SK-N-DZ (cell line): ENCODE results near the gene MISP3.

Experiments
- DNase-seq: peaks from one replicate; pipeline ENCODE4 v3.0.0-alpha.2; 2015; ENCODE audit warnings: low spot score

Gene MISP3

DNA sequence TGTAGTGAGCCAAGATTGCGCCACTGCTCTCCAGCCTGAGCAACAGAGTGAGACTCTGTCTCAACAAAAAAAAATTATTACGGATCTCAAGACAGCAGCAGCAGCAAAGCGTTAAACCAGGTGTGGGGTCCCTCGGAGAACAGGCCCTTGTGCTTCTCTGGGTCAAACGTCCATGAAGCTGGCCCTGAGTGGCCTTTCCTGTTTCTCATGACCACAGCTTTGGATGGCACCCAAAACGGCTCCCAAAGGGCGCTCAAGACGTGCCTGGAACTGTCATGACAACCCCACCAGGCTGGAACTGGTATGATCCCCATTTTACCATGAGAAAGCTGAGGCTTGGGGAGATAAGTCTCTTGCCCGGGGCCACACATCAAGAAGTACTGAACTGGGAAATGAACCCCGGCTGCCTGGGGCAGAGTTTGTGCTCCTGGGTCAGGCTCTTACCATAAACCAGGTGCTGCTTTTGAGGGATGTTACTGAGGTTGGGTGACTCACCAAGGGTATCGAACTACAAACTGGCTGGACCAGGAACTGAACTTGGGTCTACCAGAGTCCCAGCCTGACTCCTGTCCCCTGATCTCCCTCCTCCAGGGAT, 29.6 kb downstream of the MISP3 start:
- DNase-seq: no peak

DNA sequence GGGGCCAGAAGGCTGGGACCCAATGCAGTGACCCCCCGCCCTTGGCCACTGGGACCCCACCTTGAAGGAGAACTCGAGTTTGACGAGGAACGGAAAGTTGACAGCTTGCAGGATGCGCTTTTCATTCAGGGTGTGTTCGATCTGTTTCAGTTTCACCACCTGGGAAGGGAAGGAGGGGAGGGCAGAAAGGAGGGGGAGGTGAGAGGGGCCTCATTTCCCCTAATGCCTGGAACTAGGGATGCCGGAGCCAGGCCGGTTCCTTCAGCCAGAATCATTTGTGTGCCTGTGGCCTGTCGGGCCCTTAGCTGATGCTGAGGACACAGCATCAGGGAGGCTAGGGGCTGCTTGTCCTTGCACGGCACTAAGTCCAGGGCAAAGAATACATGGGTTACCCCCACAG, 30.2 kb downstream of the MISP3 start:
- no peak for DNase-seq

DNA sequence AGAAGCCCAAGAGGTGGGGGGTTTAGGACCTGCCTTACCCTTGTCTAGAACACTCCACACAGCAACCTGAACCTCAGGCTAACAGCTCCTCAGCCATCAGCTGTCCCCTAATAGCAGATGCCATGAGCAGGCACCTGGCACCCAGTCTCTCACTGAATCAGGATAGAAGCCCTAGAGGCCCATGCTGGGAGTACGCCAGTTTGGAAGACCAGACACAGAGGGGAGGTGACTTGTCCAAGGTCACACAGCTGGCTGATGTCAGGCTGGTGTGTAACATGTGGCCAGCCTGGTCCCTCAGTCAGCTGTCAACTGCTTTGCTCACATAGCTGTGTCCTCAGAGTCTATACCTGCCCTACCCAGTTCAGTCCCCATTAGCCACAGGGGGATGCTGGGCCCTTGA, 30.7 kb downstream of the MISP3 start:
- no peak for DNase-seq

DNA sequence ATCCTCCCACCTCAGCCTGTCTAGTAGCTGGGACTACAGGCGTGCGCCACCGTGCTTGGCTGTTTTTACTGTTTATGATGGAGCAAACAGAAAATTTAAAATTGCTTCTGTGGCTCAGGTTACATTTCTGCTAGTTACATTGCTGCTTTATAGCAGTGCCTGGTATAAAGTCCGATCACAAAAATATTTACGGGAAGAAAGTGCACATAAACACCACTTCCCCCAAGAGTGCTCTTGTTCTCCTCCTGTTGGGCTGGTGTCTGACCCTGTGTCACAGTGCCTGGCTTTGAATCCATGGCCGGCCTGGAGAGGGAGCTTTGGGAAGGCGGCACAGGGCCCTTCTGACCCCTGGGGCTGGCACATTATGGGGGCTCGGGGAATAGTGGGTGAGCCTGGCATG, 33.1 kb downstream of the MISP3 start:
- no peak for DNase-seq

DNA sequence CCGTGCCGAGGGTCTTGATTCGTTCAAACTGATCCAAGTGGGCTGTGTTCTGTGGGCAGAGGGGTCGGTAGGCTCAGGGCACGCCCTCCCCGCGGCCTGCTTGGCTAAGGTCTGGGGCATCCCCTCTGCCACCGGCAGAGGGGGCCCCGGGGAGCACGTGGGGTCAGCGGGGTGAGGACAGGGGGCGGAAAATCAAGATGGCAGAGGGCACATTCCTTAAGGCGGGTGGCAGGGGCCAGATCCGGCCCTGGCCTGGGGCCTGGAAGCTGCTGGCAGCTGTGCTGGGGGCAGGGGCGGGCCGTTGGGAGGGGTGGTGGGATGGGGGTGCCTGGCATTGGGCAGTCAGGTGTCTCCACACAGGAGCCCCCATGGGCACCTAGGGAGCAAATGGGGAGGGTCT, 34.3 kb downstream of the MISP3 start:
- DNase-seq: no peak

DNA sequence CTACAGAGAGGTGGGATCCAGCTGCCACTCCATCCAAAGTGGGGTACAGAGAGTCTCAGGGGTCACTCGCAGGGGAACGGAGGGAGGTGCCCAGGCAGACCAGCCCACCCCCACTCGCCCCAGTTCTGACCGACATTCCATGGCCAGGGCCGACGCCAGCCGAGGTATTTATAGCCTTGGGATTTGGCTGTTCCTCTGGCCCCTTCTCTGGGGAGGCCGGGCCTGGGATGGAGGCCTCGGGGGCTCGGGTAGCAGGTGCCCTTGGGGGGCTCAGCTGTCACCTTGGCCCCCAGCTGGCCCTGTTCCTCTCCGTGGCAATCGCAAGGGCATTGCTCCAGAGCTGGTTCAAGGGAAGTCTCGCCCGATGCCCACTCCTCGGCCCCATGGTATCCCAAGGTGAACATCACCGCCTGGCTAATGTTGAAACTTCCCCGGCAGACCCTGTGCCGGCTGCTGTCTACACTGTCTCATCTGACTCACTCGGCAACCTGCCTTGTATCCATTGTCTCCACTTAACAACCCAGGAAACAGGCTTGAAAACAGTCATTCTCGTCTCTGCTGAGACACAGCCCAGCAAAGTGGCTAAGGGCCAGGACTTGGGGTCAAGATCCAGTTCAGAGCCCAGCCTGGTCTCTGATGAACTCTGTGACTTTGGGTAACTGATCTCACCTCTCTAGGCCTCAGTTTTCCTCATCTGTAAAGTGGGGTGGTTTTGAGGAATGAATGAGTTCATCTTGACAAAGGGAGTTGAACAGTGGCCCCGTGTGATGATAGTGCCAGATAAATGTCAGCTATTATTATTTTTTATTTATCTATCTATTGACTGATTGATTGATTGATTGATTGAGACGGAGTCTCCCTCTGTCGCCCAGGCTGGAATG, 35.2 kb downstream of the MISP3 start:
- DNase-seq: no peak

DNA sequence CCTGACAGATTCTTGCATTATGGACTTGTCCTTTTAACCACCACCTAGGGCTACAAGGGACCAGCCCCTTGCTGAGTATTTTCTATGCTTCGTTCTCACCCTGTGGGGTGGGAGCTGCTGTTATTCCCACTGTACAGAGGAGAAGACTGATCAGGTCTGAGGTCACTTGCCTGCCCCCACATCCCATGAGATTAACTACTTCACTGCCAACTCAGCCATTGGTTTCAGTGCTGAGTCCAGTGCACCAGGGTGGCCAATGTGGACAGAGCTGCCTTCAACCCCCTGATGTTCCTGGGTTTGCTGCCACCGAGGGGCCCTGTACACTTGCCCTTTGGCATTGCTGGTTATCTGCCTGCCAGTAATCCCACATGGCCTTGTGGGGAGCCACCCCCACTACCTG, 38.1 kb downstream of the MISP3 start:
- no peak for DNase-seq

DNA sequence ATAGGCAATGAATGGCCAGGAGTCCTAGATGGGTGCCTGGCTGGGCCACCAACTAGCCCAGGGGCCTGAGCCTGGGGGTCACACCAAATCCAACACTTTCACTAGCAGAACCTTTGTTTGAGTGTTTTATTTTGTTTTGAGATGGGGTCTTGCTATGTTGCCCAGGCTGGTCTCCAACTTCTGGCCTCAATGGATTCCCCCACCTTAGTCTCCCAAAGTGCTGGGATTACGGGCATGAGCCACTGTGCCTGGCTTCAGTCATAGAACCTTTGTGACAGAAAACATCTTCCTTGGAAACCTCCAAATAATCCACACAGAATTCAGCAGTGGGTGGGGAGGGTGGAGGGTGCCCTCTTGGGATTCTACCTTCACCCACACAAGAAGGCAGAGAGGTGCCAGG, 38.9 kb downstream of the MISP3 start:
- DNase-seq: no peak

DNA sequence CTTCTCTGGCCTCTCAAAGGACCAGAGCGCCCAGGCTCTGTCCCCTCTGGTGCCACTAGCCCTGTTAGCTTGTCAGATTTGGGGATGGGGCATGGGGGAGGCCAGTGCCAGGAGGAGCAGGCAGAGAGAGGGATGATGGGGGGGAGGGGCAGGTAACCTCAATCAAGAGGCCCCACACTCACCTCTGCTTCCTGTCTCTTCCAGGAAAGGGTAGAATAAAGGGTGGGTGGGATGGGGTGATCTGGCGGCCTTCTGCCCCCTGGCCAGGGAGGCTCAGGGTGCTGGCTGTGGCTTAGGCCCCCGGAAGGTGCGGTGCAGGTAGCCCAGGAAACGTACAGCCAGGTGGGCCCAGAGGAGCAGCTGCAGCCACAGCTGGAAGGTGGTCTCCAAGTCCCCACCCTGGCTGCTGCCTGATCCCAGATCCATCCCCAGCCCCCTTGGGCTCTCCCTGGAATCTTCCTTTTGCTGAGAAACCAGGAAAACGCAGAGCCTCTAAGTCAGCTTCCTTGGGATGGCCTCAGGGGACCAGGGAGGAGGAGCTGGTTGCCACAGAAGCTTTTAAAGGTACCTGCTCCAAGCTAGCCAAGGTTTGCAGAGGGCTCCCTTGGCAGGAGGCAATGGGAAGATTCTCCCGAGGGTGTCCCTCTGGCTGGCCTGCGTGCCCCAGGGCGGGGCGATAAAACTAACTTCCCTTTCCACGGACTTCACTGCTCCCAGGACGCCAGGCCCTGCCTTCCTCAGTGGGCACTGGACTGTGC, 39.6 kb downstream of the MISP3 start:
- no peak for DNase-seq

DNA sequence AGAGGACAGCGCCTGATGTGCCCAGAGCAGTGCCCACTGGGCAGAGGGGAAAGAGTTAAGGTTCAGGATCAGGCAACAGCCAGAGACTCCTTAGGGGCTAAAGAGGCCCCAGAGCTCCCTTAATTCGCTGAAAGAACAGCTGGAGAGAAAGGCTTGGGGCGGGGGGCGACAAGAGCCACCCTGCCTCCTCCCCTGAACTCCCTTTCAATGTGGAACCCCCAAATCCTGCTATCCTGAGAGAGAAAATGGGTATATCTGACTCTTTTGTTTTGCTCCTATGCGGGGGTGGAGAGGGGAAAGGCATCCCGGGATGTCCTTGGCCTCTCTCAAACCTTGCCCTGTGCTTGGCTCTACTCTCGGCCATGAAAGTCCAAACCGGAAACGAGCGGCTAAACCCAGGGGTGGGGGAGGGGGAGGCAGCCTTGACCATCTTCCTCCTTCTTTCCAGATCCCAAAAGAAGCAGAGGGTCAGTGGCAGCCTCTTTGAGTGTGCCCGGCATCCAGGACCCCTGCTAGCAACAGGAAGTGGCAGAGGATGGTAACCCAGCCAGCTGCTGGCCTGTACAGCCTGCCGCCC, 40.3 kb downstream of the MISP3 start:
- DNase-seq: no peak

DNA sequence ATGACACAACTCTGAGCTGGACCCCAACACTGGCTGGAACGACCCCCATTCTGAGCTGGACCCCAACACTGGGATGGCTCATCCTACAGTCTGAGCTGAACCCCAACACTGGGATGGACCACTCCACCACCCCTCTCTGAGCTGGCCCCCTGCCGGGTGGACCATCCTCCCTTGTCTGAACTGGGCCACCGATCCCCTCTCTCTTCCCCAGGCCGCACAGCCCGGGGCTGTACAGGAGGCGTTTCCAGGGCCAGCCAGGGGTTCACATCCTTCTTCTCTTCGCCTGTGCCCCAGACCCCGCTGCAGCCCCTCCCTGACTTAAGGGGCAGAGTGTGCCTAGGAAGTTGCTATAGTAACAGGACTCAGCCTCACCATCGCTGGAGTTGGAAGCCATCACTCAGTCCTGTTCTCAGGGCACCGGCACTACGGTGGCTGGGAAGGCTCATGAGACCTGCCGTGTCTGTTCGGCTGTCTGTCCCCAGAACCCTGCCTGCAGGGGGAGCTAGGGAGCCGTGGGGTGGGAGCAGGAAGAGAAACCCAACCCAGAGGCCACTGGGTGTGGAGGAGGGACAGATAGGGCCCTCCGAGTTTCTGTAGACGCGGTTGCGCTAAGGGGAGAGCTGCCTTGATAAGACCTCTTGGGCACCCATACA, 41.3 kb downstream of the MISP3 start:
- no peak for DNase-seq

DNA sequence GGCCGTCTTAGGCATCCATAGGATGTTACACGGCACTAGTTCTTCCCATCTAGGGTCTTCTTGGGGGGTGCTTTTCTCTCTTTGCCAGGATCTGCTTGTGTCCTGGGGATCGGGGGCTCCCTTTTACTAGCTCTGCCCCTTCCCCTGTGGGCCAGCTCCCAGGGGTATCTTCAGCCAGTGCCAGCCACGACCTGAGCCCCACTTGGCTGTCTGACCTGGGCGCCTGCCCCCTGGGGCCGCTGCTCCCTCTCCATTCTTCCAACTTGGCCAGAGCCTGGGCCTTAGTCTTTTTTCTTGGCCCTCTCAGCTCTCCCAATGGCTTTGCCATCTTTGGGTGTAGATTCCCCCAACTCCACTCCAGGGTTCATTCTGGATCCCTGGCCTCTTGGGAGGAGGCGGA, 41.9 kb downstream of the MISP3 start:
- no peak for DNase-seq

DNA sequence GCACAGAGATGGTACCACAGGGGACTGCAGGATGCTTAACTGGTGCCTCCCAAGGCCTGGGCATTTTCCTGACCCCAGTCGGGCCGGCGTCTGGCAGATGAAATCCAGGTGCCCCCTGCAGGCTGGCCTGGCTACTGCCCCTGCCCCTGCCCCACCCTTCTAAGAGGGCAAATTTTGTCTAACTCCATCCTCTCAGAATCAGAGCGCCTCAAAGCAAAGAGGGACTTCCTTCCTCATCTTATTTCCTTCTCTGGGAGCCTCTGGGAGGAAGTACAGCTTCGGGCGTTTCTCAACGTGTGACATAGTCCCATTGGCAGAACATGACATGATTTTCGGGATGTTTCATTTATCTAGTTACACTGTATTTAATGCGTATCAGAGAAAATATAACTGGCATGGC, 42.3 kb downstream of the MISP3 start:
- no peak for DNase-seq

DNA sequence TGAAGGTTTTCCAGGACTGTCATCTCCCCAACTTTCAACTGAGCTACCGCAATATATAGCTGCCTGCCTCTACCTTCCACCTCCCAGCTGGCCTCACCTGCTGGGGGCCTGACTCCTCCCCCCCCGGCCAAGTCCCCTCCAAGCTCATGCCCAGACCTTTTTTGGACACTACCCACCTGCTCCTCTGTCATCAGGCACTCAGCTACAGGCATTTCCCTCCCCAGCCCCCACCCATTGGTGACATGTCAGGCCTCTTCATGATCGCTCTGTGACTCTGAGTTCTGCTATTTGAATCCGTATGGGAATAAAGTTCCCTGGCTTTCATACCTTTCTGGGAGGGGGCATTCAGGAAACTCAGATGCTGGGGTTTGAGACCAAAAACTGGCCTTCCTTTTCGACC, 43.2 kb downstream of the MISP3 start:
- no peak for DNase-seq

DNA sequence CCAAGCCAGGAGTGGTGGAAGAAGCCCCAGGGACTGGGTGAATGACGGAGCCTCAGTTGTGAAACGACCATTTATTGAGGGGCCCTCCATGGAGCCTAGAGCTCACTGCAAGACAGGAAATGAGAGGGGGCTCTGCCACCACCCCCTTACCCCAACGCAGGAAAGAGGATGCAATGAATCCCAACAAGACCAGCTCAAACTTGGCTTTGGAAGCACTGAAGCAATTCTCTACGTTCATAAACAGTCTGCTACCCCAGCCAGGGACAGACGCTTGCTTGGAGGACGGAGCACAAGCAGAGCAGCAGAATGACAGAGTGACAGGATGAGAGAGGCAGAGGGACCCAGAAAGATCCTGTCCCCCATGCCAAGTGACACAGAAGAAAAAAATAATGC, 43.9 kb downstream of the MISP3 start:
- no peak for DNase-seq

DNA sequence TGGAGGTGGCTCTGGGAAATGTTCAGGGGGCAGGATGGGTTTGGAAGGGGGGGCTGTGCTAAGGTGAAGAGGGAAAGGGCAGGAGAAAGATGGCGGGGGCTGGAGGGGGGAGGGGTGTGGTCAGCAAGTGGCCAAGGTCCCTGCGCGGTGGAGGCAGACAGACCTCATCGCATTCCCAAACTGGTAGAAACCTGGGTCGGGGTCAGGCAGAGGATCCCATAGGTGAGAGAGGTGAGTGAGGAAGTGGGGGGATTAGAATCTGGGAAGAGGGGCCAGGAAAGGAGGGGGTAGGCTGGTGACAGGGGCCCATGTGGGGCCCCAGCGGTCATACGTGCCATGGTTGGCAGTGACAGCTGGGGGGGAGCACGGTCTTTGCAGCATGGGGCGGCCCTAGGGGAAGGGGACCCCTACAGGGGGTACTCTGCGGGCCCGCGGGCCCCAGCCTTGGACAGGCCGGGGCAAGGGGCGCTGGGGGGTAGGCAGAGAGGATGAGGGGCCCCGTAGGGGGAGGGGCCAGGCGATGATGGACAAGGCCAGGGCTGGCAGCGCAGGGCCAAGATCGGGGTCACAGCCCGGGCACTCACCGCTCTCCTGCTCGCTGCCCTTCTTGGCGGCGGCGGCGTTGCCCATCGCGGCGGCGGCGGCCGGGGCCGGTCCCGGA, 44.5 kb downstream of the MISP3 start:
- no peak for DNase-seq

DNA sequence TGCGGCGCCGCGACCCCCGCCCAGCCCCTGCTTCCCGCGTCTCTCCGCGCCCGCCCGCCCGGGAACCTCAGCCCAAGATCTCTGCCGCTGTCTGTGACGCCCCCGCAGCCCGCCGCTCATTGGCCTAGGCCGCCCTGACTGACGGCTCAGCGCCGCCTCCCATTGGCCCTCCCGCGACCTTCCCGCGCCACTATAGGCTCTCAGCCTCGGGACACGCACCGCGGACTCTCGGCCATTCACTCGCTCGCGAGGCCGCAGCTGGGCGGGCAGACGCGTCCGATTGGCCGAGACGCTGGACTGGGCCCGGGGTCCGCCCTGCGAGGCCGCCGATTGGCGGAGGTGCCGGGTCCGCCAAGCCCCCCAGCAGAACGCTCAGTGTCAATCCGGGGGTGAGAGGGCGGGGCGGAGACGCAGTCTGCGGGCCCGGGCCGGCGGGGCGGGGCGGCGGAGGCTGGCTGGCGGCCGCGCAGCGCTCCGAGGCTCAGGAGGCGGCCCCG, 45.1 kb downstream of the MISP3 start, which contains the start of gene PRKACA:
Gene PRKACA, minus strand, starts transcription at position 95 of the 497 bp plus-strand sequence. CDS start 215 bp downstream, outside the sequence.
- peak; percentile 97 for DNase-seq

DNA sequence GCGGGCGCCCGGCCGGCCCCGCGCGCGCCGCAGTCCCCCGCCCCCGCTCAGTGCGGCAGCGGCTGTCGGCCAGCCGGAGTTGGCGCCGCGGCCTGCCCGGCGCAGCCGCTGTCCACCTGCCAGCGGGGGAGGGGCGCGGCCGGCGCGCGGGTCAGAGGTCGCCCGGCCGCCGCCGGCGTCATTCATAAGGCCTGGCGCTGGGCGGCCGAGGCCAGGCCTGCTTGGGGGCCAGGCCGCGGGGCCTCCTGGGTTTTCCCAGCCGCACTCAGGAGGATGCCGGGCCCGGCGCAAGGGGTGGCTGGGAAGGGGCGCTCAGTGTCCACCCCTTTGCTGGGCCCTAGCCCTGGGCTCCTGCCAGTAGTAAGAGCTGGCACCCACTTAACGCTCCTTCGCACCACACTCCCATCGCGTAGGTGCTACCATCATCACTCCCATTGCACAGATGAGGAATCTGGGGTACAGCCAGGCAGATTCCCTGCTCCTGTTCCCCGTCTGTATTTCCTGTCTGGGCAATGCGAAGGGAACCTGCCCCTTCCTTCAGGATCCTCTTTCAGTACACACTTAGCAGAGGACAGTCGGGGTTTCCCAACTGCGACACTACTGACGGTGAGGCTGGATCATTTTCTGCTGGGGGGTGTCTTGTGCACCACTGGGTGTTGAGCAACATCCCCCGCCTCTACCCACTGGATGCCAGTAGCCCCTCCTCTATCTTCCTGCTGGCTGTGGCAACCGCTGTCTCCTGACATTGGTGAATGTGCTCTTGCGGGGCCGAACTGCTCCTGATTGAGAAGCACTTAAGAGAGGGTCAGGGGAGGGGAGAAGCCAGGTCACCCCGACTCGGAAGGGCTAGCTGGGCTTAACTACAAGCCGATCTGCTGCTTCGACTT, 45.8 kb downstream of the MISP3 start:
- peak; percentile 36 for DNase-seq

DNA sequence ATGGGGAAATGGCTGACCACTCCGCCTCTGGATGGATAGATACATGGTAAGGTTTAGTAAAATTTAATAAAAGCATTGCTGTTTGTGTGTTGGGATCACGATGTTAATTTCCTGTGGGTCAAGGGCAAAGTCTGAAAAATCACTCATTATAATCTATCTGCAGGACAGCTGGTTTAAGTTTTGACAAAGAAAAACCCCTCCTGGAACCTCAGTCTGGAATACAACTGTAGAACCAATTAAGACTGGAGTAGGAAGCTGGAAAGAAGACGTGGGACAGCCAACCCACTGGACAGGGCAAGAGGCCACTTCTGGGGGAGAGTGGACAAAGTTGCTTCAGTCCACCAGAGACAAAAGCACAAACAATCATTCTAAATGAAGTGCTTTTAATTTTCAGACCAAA, 46.6 kb downstream of the MISP3 start:
- DNase-seq: no peak
